GM12878 (cell line): Measurements from ENCODE around the gene KRTAP10-9. TPM values are rescaled to one million over a fixed set of nuclear protein-coding genes. Genes with fewer than 3 reads are reported as not detected.

Experiments
- ATAC-seq: fragments of 200-7000 bp; cut with Tn5 transposase; 3 replicates; pipeline ENCODE4 v1.9.1; 2020; ENCODE audit warnings: mild to moderate bottlenecking, moderate library complexity
- BruUV-seq: library from RNA; stranded (reverse); fragments of 400-500 nt; replicated peaks from 2 replicates; lab custom pipeline; 2021; lab: Mats Ljungman, UMichigan
- CTCF ChIA-PET: fragments of 300-600 bp; sonication (Branson Sonifier 250); formaldehyde crosslinking; extraction: SDS; loops from one replicate; lab custom pipeline; 2021; ENCODE audit warnings: inconsistent platforms; lab: Yijun Ruan, JAX
- POLR2A ChIA-PET: fragments of 350-600 bp; formaldehyde crosslinking; extraction: SDS; loops from one replicate; lab custom pipeline; 2021; ENCODE audit warnings: inconsistent platforms; lab: Charles Lee
- RAD21 ChIA-PET: fragments of 300-600 bp; sonication (Branson Sonifier 250); formaldehyde crosslinking; loops from one replicate; lab custom pipeline; 2023; ENCODE audit warnings: antibody characterized with exemption; ENCODE audit not compliant: unreplicated experiment; lab: Charles Lee
- SMC1A ChIA-PET: fragments of 300-600 bp; sonication (Branson Sonifier 250); formaldehyde crosslinking; loops from one replicate; lab custom pipeline; 2023; ENCODE audit not compliant: unreplicated experiment, uncharacterized antibody; lab: Charles Lee
- DNase-seq: peaks from one replicate; pipeline ENCODE4 v3.0.0-alpha.2; 2011; ENCODE audit warnings: low read depth, low spot score
- FAIRE-seq: peaks from 3 replicates; lab custom pipeline; 2011; peaks lifted over from hg19 to GRCh38; lab: Jason Lieb, UNC
- H2AFZ ChIP-seq: 2 replicates; pipeline ENCODE4 v1.6.0; 2011; ENCODE audit warnings: low read depth, low read length, control low read depth; ENCODE audit not compliant: control insufficient read depth
- H3K27ac ChIP-seq: 2 replicates; pipeline ENCODE4 v1.5.1; 2011; ENCODE audit warnings: control low read depth; ENCODE audit not compliant: control insufficient read depth, insufficient read depth
- H3K27me3 ChIP-seq, 2 experiments: replicated peaks in 1 of 2; 2 replicates each; pipeline versions ENCODE4 v1.6.0 to v1.6.1; 2011; ENCODE audit warnings: low read length in 1 of 2; ENCODE audit not compliant: control insufficient read depth in 2 of 2, insufficient read depth in 2 of 2
- H3K36me3 ChIP-seq, 2 experiments: 2 replicates each; pipeline ENCODE4 v1.5.1; 2011; ENCODE audit warnings: low read length in 1 of 2; ENCODE audit not compliant: control insufficient read depth in 2 of 2, insufficient read depth in 2 of 2
- H3K4me1 ChIP-seq: 2 replicates; pipeline ENCODE4 v1.6.1; 2011; ENCODE audit warnings: mild to moderate bottlenecking, low read length, moderate library complexity, mixed read lengths; ENCODE audit not compliant: control insufficient read depth, insufficient read depth
- H3K4me2 ChIP-seq: 2 replicates; pipeline ENCODE4 v1.6.0; 2011; ENCODE audit warnings: control low read depth; ENCODE audit not compliant: control insufficient read depth, insufficient read depth
- H3K4me3 ChIP-seq: fragments of 200-600 bp; sonication (generic); 2 replicates; pipeline ENCODE4 v1.5.1; 2016
- H3K79me2 ChIP-seq: 2 replicates; pipeline ENCODE4 v1.6.0; 2011; ENCODE audit warnings: low read length; ENCODE audit not compliant: control insufficient read depth, insufficient read depth
- H3K9ac ChIP-seq: 2 replicates; pipeline ENCODE4 v1.8.0; 2011; ENCODE audit warnings: low read length, control low read depth, mixed read lengths; ENCODE audit not compliant: control insufficient read depth, insufficient read depth
- H3K9me3 ChIP-seq: replicated peaks from 3 replicates; pipeline ENCODE4 v1.5.1; 2011; ENCODE audit warnings: mild to moderate bottlenecking, low read length; ENCODE audit not compliant: control insufficient read depth, insufficient read depth
- H4K20me1 ChIP-seq: 2 replicates; pipeline ENCODE4 v1.6.0; 2011; ENCODE audit not compliant: control insufficient read depth, insufficient read depth
- BMI1 ChIP-seq: fragments of 450-650 bp; IDR thresholded peaks from 2 replicates; pipeline ENCODE4 v1.6.1; 2016; ENCODE audit warnings: mild to moderate bottlenecking, moderate library complexity, borderline replicate concordance
- CHD1 ChIP-seq: IDR thresholded peaks from 2 replicates; pipeline ENCODE4 v1.6.1; 2012; ENCODE audit warnings: low read depth, low read length, improper control_type of control experiment
- DPF2 ChIP-seq: fragments of 450-650 bp; IDR thresholded peaks from 2 replicates; pipeline ENCODE4 v1.6.1; 2017; ENCODE audit warnings: mild to moderate bottlenecking
- RCOR1 ChIP-seq: conservative IDR thresholded peaks from 2 replicates; pipeline ENCODE4 v1.6.1; 2012; ENCODE audit warnings: low read depth, low read length, improper control_type of control experiment
- RELA ChIP-seq: fragments of 450-650 bp; IDR thresholded peaks from 2 replicates; pipeline ENCODE4 v1.8.0; 2014; ENCODE audit warnings: borderline replicate concordance; ENCODE audit not compliant: partially characterized antibody
- SMAD1 ChIP-seq: fragments of 450-650 bp; IDR thresholded peaks from 2 replicates; pipeline ENCODE4 v1.6.1; 2018; ENCODE audit warnings: mild to moderate bottlenecking, low read depth; ENCODE audit not compliant: partially characterized antibody
- SMAD5 ChIP-seq: IDR thresholded peaks from 2 replicates; pipeline ENCODE4 v1.6.1; 2016; ENCODE audit warnings: antibody characterized with exemption, low read depth
- SREBF2 ChIP-seq: IDR thresholded peaks from 2 replicates; pipeline ENCODE4 v1.6.1; 2012; ENCODE audit warnings: mild to moderate bottlenecking, low read length
- SUZ12 ChIP-seq: fragments of 200-600 bp; sonication (generic); IDR thresholded peaks from one replicate; pipeline ENCODE4 v1.6.1; 2018; ENCODE audit warnings: antibody characterized with exemption, mild to moderate bottlenecking; ENCODE audit not compliant: unreplicated experiment
- ZNF207 ChIP-seq: fragments of 450-650 bp; IDR thresholded peaks from 2 replicates; pipeline ENCODE4 v1.6.1; 2014; ENCODE audit warnings: antibody characterized with exemption, mild to moderate bottlenecking, borderline replicate concordance
- WGBS: methylation state at CpG from one replicate; pipeline ENCODE4 v1.1.6; 2016; ENCODE audit warnings: low lambda C conversion rate; ENCODE audit not compliant: insufficient replicate concordance, insufficient coverage; ENCODE audit errors: missing lambda C conversion rate; 5-methylcytosine and 5-hydroxymethylcytosine counted together
- in situ Hi-C: fragments of 300-500 bp; cut with MboI; formaldehyde crosslinking; loops from 9 replicates; pipeline ENCODE4 v1.14.3; 2018; ENCODE audit warnings: mixed read lengths
- intact Hi-C: fragments of 100-400 bp; cut with micrococcal nuclease; formaldehyde crosslinking; loops from one replicate; pipeline ENCODE4 v1.14.2; 2022; ENCODE audit not compliant: unreplicated experiment
- polyA plus RNA-seq, 11 experiments: library from polyadenylated mRNA; depleted of rRNA in 4 of 11; unstranded in 6 of 11; stranded (reverse) in 5 of 11; fragments of >200 nt; fragmentation: Nextera tagmentation in 4 of 11; fragmentation: Illumina TruSeq in 1 of 11; extraction: Ambion mirVana in 4 of 11; extraction: Trizol in 1 of 11; gene quantifications; 1 replicate in 1 of 11; 2 replicates in 10 of 11; pipeline versions ENCODE4 v1.2.1 to v1.2.3, GENCODE V29; 2011 to 2016; ENCODE audit warnings: inconsistent platforms in 2 of 11, missing spikeins in 2 of 11, low read depth in 1 of 11
- total RNA-seq, 4 experiments: library from RNA; depleted of rRNA in 3 of 4; stranded (reverse); fragments of >200 nt in 3 of 4; fragmentation: Illumina TruSeq in 1 of 4; extraction: Trizol in 1 of 4; gene quantifications; 2 replicates each; pipeline versions ENCODE4 v1.2.1 to v1.2.3, GENCODE V29; 2013 to 2021

Gene KRTAP10-9
- total and polyA plus RNA-seq, 10 of the 15 experiments (the other 5 are each of a cell fraction or from before 2014, with no cell fraction given) = not detected

DNA sequence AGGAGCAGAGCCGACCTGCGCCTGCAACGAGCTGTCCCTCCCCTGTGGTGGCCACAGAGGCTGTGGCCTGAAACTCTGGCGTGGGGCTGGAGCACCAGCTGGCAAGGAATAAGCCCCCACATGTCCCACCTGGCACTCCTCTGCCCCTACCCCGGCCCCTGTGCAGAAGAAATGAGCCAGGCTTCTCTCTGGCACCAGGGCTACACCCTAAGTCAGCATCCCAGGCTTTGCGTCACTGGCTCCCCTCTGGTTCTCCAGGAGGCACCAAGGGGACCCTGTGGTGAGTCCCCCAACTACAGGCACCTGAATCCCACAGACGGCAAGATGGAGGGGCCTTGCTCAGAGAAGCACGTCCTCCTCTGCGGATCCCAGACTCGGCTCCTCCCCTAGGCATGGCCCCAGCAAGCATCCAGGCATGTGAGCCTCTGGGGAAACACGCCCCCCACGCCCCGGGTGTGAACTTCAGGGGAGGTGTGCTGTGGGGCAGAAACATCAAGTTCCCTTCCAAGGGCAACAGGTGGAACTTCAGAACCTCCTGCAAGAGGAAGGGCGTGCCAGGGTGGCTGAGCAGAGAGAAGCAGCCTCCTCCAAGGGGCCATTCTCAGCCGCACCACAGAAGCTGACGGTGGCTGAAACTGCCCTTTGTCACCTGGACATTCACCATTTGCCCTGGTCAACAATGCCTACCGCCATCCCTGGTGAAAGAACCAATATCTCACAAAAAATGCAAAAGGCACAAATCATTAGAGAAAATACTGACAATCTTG is 23.6 kb upstream of the KRTAP10-9 start:
- Histone ChIP-seq H2AFZ (no peak overlapping the region), H3K27me3 (no peaks in the 10 kb centered on the region), H3K9ac (no peak overlapping the region), H3K79me2 (no peaks in the 10 kb centered on the region), H3K36me3 (no peaks in the 10 kb centered on the region), H3K4me2 (no peak overlapping the region), H3K9me3 (no peaks in the 10 kb centered on the region; the same call in 2 of the 3 replicates), H3K27ac (no peak overlapping the region), H3K4me3 (no peak overlapping the region), H4K20me1 (no peaks in the 10 kb centered on the region), H3K4me1 (no peaks in the 10 kb centered on the region)
- no TSS peak for BruUV-seq
- ChIA-PET POLR2A (no interaction called here), SMC1A (no interaction called here), CTCF (no interaction called here), RAD21 (no interaction called here)
- 12% methylated on average over 17 of the region's 17 CpGs for WGBS
- ATAC-seq = no peak
- FAIRE-seq = no peak
- DNase-seq = no peak
- intact Hi-C loops (no loop called here), in situ Hi-C loops (no loop called here)
- TF ChIP-seq BMI1 (no peak), RELA (no peak), RCOR1 (no peak), CHD1 (no peak)

DNA sequence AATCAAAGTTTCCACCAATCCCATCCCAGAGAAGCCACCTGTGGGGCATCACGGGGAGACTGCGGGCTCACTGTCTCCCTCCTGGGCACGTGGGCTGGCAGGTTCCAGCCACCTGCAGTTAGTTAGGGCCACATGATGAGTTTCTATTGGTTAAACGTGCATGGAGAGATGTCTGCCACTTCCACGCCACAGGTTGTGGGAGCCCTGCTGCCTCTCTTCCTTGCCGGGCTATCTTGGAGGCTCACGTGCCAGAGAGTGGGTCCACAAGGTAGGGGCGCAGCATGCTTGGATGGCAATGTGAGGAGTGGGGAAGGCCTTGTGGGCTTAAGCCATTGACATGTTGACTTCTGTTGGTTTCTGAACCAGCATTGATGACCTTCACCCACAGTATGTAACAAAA is 23.0 kb upstream of the KRTAP10-9 start:
- H3K36me3 ChIP-seq = no peaks in the 10 kb centered on the region
- H3K4me1 ChIP-seq = no peaks in the 10 kb centered on the region
- no peak for TF ChIP-seq SMAD5
- TF ChIP-seq ZNF207 = no peak
- no peak for TF ChIP-seq SMAD1
- no peak for TF ChIP-seq SUZ12
- TF ChIP-seq DPF2 = no peak
- TF ChIP-seq SREBF2 = no peak
- no TSS peak for BruUV-seq
- WGBS = 23% methylated on average over 8 of the region's 8 CpGs
- no peak overlapping the region for H3K27ac ChIP-seq
- intact Hi-C loops (no loop called here), in situ Hi-C loops (no loop called here)
- ATAC-seq (no peak), FAIRE-seq (no peak), DNase-seq (no peak)
- H3K9me3 ChIP-seq = no peaks in the 10 kb centered on the region; the same call in 2 of the 3 replicates
- H3K9ac ChIP-seq = no peak overlapping the region
- no peaks in the 10 kb centered on the region for H3K27me3 ChIP-seq
- no peaks in the 10 kb centered on the region for H4K20me1 ChIP-seq
- no peak overlapping the region for H3K4me3 ChIP-seq
- no peak overlapping the region for H3K4me2 ChIP-seq
- ChIA-PET SMC1A (no interaction called here), CTCF (no interaction called here), POLR2A (no interaction called here), RAD21 (no interaction called here)
- H2AFZ ChIP-seq = no peak overlapping the region
- H3K79me2 ChIP-seq = no peaks in the 10 kb centered on the region
